HG03066 (cell line): ENCODE data around the gene TCF15.
"Not testable (repeated sequence)": the region's sequence is repeated elsewhere in the genome, so short reads cannot be mapped to it uniquely, and the experiment has no call there.

ENCODE experiments used
- ATAC-seq: cut with Tn5 transposase; IDR thresholded peaks from one replicate; pipeline ENCODE4 v1.9.1; 2021; ENCODE audit warnings: low read depth; ENCODE audit not compliant: unreplicated experiment

TCF15 gene

GRCh38 chr20:584161-584970 is 25.7 kb downstream of the TCF15 start:
- ATAC-seq, result no peak

GRCh38 chr20:582204-582603 is 27.9 kb downstream of the TCF15 start:
- ATAC-seq, result no peak

- not testable (repeated sequence) for ATAC-seq
Measured at GRCh38 chr20:578940-579690, 31.0 kb downstream of the TCF15 start.

GRCh38 chr20:577167-577791 is 32.8 kb downstream of the TCF15 start:
- ATAC-seq, result no peak

- ATAC-seq, result no peak
Measured at GRCh38 chr20:576156-576555, 34.0 kb downstream of the TCF15 start.

- no peak for ATAC-seq
Measured at GRCh38 chr20:575230-575629, 34.9 kb downstream of the TCF15 start.

- ATAC-seq, result no peak
Measured at GRCh38 chr20:574297-574942, 35.7 kb downstream of the TCF15 start.

GRCh38 chr20:573414-574296 is 36.5 kb downstream of the TCF15 start:
- ATAC-seq, result no peak

GRCh38 chr20:572727-573126 is 37.4 kb downstream of the TCF15 start:
- ATAC-seq, result no peak

- no peak for ATAC-seq
Measured at GRCh38 chr20:571754-572441, 38.2 kb downstream of the TCF15 start.

- no peak for ATAC-seq
Measured at GRCh38 chr20:568673-569415, 41.3 kb downstream of the TCF15 start.

GRCh38 chr20:568097-568652 is 41.9 kb downstream of the TCF15 start:
- no peak for ATAC-seq

GRCh38 chr20:564192-564591 is 45.9 kb downstream of the TCF15 start:
- no peak for ATAC-seq

GRCh38 chr20:563187-563586 is 46.9 kb downstream of the TCF15 start:
- ATAC-seq, result no peak

GRCh38 chr20:562232-562897 is 47.7 kb downstream of the TCF15 start:
- no peak for ATAC-seq

- ATAC-seq, result no peak
Measured at GRCh38 chr20:561437-562231, 48.5 kb downstream of the TCF15 start.

- no peak for ATAC-seq
Measured at GRCh38 chr20:560680-561079, 49.4 kb downstream of the TCF15 start.
